Osteocyte (in vitro differentiated cells): ENCODE results near the gene TPD52L2. TPM values are rescaled to one million over a fixed set of nuclear protein-coding genes. Genes with fewer than 3 reads are reported as not detected.

Source experiments
- DNase-seq: peaks from one replicate; pipeline ENCODE4 v3.0.0; 2021; ENCODE audit warnings: mixed read lengths; ENCODE audit not compliant: unreplicated experiment; ENCODE audit errors: extremely low spot score
- H3K27ac Mint-ChIP-seq: one replicate; pipeline ENCODE4 v1.8.0; 2021; ENCODE audit warnings: mild to moderate bottlenecking, mixed read lengths; ENCODE audit not compliant: unreplicated experiment
- H3K27me3 Mint-ChIP-seq: one replicate; pipeline ENCODE4 v1.8.0; 2021; ENCODE audit warnings: mixed read lengths; ENCODE audit not compliant: unreplicated experiment
- H3K36me3 Mint-ChIP-seq: one replicate; pipeline ENCODE4 v1.8.0; 2021; ENCODE audit warnings: mixed read lengths; ENCODE audit not compliant: unreplicated experiment
- H3K4me1 Mint-ChIP-seq: one replicate; pipeline ENCODE4 v1.8.0; 2021; ENCODE audit warnings: mixed read lengths; ENCODE audit not compliant: unreplicated experiment
- H3K4me3 Mint-ChIP-seq: one replicate; pipeline ENCODE4 v1.8.0; 2021; ENCODE audit warnings: mild to moderate bottlenecking, moderate library complexity, mixed read lengths; ENCODE audit not compliant: unreplicated experiment
- H3K9me3 Mint-ChIP-seq: one replicate; pipeline ENCODE4 v1.8.0; 2021; ENCODE audit warnings: mixed read lengths; ENCODE audit not compliant: unreplicated experiment
- CTCF ChIP-seq: fragments of 200-600 bp; sonication (generic); IDR thresholded peaks from 2 replicates; pipeline ENCODE4 v1.5.0; 2021; ENCODE audit warnings: antibody characterized with exemption, mild to moderate bottlenecking, moderate library complexity
- total RNA-seq: library from RNA; stranded (reverse); gene quantifications from 2 replicates; pipeline ENCODE4 v1.2.1, GENCODE V29; 2021

TPD52L2 gene
- total RNA-seq, 1 donor from 2014 or later: 102 TPM

- Mint-ChIP-seq H3K4me3 (no peak overlapping the region), H3K36me3 (peaks cover 42% of the 10 kb centered on the region), H3K27me3 (no peaks in the 10 kb centered on the region), H3K27ac (no peak overlapping the region), H3K4me1 (no peaks in the 10 kb centered on the region), H3K9me3 (no peaks in the 10 kb centered on the region)
- TF ChIP-seq CTCF: no peak
- no peak for DNase-seq
These were observed 67.6 kb downstream of the TPD52L2 start for GRCh38 chr20:63932606-63933160.

GRCh38 chr20:63933646-63934045 is 68.6 kb downstream of the TPD52L2 start:
- Mint-ChIP-seq H3K9me3 (no peaks in the 10 kb centered on the region), H3K36me3 (peaks cover 38% of the 10 kb centered on the region), H3K27ac (no peak overlapping the region), H3K27me3 (no peaks in the 10 kb centered on the region), H3K4me1 (no peaks in the 10 kb centered on the region), H3K4me3 (no peak overlapping the region)
- TF ChIP-seq CTCF: no peak
- DNase-seq: no peak

GRCh38 chr20:63934271-63935068 is 69.4 kb downstream of the TPD52L2 start:
- no peaks in the 10 kb centered on the region for H3K27me3 Mint-ChIP-seq
- H3K36me3 Mint-ChIP-seq: peaks cover 32% of the 10 kb centered on the region
- H3K4me1 Mint-ChIP-seq: no peaks in the 10 kb centered on the region
- H3K9me3 Mint-ChIP-seq: no peaks in the 10 kb centered on the region
- peak overlapping the region; percentile 38 for H3K27ac Mint-ChIP-seq
- TF ChIP-seq CTCF: peak; percentile 45
- DNase-seq: no peak
- no peak overlapping the region for H3K4me3 Mint-ChIP-seq

- no peak for TF ChIP-seq CTCF
- no peak for DNase-seq
- Mint-ChIP-seq H3K36me3 (peaks cover 26% of the 10 kb centered on the region), H3K27ac (no peak overlapping the region), H3K27me3 (no peaks in the 10 kb centered on the region), H3K9me3 (no peaks in the 10 kb centered on the region), H3K4me1 (no peaks in the 10 kb centered on the region), H3K4me3 (no peak overlapping the region)
These were observed 70.4 kb downstream of the TPD52L2 start for GRCh38 chr20:63935447-63935846.

- no peaks in the 10 kb centered on the region for H3K9me3 Mint-ChIP-seq
- no peak for DNase-seq
- H3K27me3 Mint-ChIP-seq: no peaks in the 10 kb centered on the region
- TF ChIP-seq CTCF: no peak
- peaks cover 2% of the 10 kb centered on the region for H3K4me1 Mint-ChIP-seq
- no peak overlapping the region for H3K4me3 Mint-ChIP-seq
- peaks cover 13% of the 10 kb centered on the region for H3K36me3 Mint-ChIP-seq
- no peak overlapping the region for H3K27ac Mint-ChIP-seq
These were observed 72.5 kb downstream of the TPD52L2 start for GRCh38 chr20:63937596-63937995.
